Measurements from ENCODE around the gene AMMECR1. TPM values are rescaled to one million over a fixed set of nuclear protein-coding genes. Genes with fewer than 3 reads are reported as not detected.

The AMMECR1 gene
- total and polyA plus RNA-seq, 8 donors = 0.45 to 28.7 (median 3.6) TPM

- H3K27ac ChIP-seq = no peak overlapping the region
- TF ChIP-seq EP300 (IDR thresholded peaks at IDR 0.05) (no peak), POLR2AphosphoS5 (IDR thresholded peaks at IDR 0.05) (no peak), POLR2A (IDR thresholded peaks at IDR 0.05) (no peak)
- intact Hi-C loops (cut with DNase I; ENCODE audit: low total_unique reads) = no loop called here
- no peak overlapping the region for H3K4me3 ChIP-seq
- H3K9me3 ChIP-seq = no peaks in the 10 kb centered on the region
- no peaks in the 10 kb centered on the region for H3K27me3 ChIP-seq
- H3K4me1 ChIP-seq = no peaks in the 10 kb centered on the region
- no peak for DNase-seq
- 28 to 88% (median 65%) methylated on average over 1 of the region's 1 CpG for WGBS, 5 donors
- H3K36me3 ChIP-seq = no peaks in the 10 kb centered on the region
Measured at GRCh38 chrX:110257889-110258288, 60.0 kb downstream of the AMMECR1 start.

DNA sequence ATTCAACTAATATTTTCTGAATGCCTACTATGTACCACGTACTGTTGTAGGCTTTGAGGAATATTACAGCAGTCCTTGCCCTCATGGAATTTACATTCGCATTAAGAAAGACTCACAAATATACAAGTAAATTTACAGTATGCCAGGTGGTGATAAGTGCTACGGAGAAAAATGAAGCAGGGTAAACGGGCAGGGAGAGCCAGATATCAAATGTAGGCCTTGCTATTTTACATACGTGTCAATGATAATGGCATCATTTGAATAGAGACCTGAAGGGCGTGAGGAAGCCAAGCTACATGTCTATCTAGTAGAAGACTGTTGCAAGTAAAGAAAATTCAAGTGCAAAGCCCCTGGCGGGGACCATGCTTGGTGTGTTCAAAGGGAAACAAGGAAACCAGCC, 65.2 kb downstream of the AMMECR1 start:
- WGBS, 5 donors = 51 to 71% (median 55%) methylated on average over 7 of the region's 7 CpGs
- intact Hi-C loops (cut with DNase I; ENCODE audit: low total_unique reads) = no loop called here

GRCh38 chrX:110251961-110252360, 65.9 kb downstream of the AMMECR1 start:
- WGBS, 5 donors = 67 to 100% (median 85%) methylated on average over 1 of the region's 1 CpG
- H3K4me3 ChIP-seq = no peak overlapping the region
- H3K9me3 ChIP-seq = no peaks in the 10 kb centered on the region
- intact Hi-C loops (cut with DNase I; ENCODE audit: low total_unique reads) = no loop called here
- no peak for DNase-seq
- TF ChIP-seq, protein P1, sequence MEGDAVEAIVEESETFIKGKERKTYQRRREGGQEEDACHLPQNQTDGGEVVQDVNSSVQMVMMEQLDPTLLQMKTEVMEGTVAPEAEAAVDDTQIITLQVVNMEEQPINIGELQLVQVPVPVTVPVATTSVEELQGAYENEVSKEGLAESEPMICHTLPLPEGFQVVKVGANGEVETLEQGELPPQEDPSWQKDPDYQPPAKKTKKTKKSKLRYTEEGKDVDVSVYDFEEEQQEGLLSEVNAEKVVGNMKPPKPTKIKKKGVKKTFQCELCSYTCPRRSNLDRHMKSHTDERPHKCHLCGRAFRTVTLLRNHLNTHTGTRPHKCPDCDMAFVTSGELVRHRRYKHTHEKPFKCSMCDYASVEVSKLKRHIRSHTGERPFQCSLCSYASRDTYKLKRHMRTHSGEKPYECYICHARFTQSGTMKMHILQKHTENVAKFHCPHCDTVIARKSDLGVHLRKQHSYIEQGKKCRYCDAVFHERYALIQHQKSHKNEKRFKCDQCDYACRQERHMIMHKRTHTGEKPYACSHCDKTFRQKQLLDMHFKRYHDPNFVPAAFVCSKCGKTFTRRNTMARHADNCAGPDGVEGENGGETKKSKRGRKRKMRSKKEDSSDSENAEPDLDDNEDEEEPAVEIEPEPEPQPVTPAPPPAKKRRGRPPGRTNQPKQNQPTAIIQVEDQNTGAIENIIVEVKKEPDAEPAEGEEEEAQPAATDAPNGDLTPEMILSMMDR (IDR thresholded peaks at IDR 0.05) = no peak
- TF ChIP-seq EP300 (IDR thresholded peaks at IDR 0.05) (no peak), POLR2A (IDR thresholded peaks at IDR 0.05) (no peak), POLR2AphosphoS5 (IDR thresholded peaks at IDR 0.05) (no peak)
- no peaks in the 10 kb centered on the region for H3K36me3 ChIP-seq
- H3K4me1 ChIP-seq = no peaks in the 10 kb centered on the region
- no peak overlapping the region for H3K27ac ChIP-seq
- peaks cover 0 to 5% (median 0%) of the 10 kb centered on the region in 3 donors for H3K27me3 ChIP-seq

More for the DNA sequence above, 65.2 kb downstream of the AMMECR1 start:
- no peaks in the 10 kb centered on the region for H3K9me3 ChIP-seq
- peaks cover 0 to 5% (median 0%) of the 10 kb centered on the region in 3 donors for H3K27me3 ChIP-seq
- H3K4me1 ChIP-seq = no peaks in the 10 kb centered on the region
- TF ChIP-seq POLR2AphosphoS5 (IDR thresholded peaks at IDR 0.05) (no peak), POLR2A (IDR thresholded peaks at IDR 0.05) (no peak), EP300 (IDR thresholded peaks at IDR 0.05) (no peak)
- TF ChIP-seq, protein P1 (IDR thresholded peaks at IDR 0.05) = no peak
- H3K4me3 ChIP-seq = no peak overlapping the region
- no peaks in the 10 kb centered on the region for H3K36me3 ChIP-seq
- no peak for DNase-seq
- H3K27ac ChIP-seq = no peak overlapping the region

GRCh38 chrX:110251526-110251925, 66.4 kb downstream of the AMMECR1 start:
- 26 to 67% (median 50%) methylated on average over 1 of the region's 1 CpG for WGBS, 5 donors
- TF ChIP-seq POLR2AphosphoS5 (IDR thresholded peaks at IDR 0.05) = no peak
- TF ChIP-seq, protein P1 (IDR thresholded peaks at IDR 0.05) = no peak
- no peak for TF ChIP-seq EP300 (IDR thresholded peaks at IDR 0.05)
- no peak for TF ChIP-seq POLR2A (IDR thresholded peaks at IDR 0.05)
- H3K4me3 ChIP-seq = no peak overlapping the region
- H3K27me3 ChIP-seq = peaks cover 0 to 5% (median 0%) of the 10 kb centered on the region in 3 donors
- H3K36me3 ChIP-seq = no peaks in the 10 kb centered on the region
- DNase-seq = no peak
- H3K27ac ChIP-seq = no peak overlapping the region
- no peaks in the 10 kb centered on the region for H3K4me1 ChIP-seq
- H3K9me3 ChIP-seq = no peaks in the 10 kb centered on the region
- intact Hi-C loops (cut with DNase I; ENCODE audit: low total_unique reads) = no loop called here

DNA sequence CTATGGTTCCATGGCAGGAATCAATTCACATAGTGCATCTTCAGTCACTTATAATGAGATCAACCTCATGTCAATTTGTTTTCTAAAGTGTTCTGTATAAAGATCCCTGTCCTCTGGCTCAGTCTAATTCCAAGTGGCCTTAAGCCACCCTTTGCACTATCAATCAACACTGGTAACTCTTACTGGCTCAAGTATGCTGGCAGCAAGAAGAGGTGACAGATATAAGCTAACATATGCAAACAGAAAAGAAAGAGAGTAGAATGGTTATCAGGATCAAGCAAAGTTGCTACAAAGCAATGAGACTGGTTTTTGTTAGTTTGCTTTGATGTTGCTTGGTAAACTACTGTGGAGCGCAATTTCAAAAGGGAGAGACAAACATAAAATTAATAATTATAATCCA, 67.0 kb downstream of the AMMECR1 start:
- H3K9me3 ChIP-seq = no peaks in the 10 kb centered on the region
- H3K36me3 ChIP-seq = no peaks in the 10 kb centered on the region
- intact Hi-C loops (cut with DNase I; ENCODE audit: low total_unique reads) = no loop called here
- WGBS, 5 donors = 72 to 86% (median 80%) methylated on average over 1 of the region's 1 CpG
- TF ChIP-seq EP300 (IDR thresholded peaks at IDR 0.05) (no peak), POLR2AphosphoS5 (IDR thresholded peaks at IDR 0.05) (no peak), POLR2A (IDR thresholded peaks at IDR 0.05) (no peak)
- TF ChIP-seq, protein P1 (IDR thresholded peaks at IDR 0.05) = no peak
- no peak for DNase-seq
- peaks cover 0 to 5% (median 0%) of the 10 kb centered on the region in 3 donors for H3K27me3 ChIP-seq
- H3K4me1 ChIP-seq = no peaks in the 10 kb centered on the region
- no peak overlapping the region for H3K27ac ChIP-seq
- no peak overlapping the region for H3K4me3 ChIP-seq
